Activated naive CD4-positive, alpha-beta T cell treated with anti-CD3 and anti-CD28 coated beads, Interleukin-2, amount 50 U/mL, for 16 hours (primary cell): ENCODE results near the gene PGD.
"Not testable (repeated sequence)": the region's sequence is repeated elsewhere in the genome, so short reads cannot be mapped to it uniquely, and the experiment has no call there.

Experiments
- DNase-seq: peaks from one replicate; pipeline ENCODE4 v3.0.0-alpha.2; 2020

Gene PGD

GRCh38 chr1:10400013-10400412 lies 1.1 kb downstream of the PGD start:
- DNase-seq = no peak

GRCh38 chr1:10401281-10401680 lies 2.4 kb downstream of the PGD start:
- DNase-seq = no peak

GRCh38 chr1:10402729-10403274 lies 3.9 kb downstream of the PGD start:
- no peak for DNase-seq

GRCh38 chr1:10407201-10407600 lies 8.3 kb downstream of the PGD start:
- DNase-seq = no peak

GRCh38 chr1:10415211-10415930 lies 16.5 kb downstream of the PGD start:
- no peak for DNase-seq

- not testable (repeated sequence) for DNase-seq
These were observed 17.1 kb downstream of the PGD start for GRCh38 chr1:10415967-10416366.

GRCh38 chr1:10418741-10419140 lies 19.9 kb downstream of the PGD start:
- not testable (repeated sequence) for DNase-seq

- DNase-seq = no peak
These were observed 20.5 kb downstream of the PGD start for GRCh38 chr1:10419351-10419750.

GRCh38 chr1:10421637-10422036 lies 22.8 kb downstream of the PGD start:
- no peak for DNase-seq

GRCh38 chr1:10424034-10424433 lies 25.2 kb downstream of the PGD start:
- DNase-seq = no peak

- DNase-seq = no peak
These were observed 25.8 kb downstream of the PGD start for GRCh38 chr1:10424651-10425050.

- DNase-seq = not testable (repeated sequence)
These were observed 27.1 kb downstream of the PGD start for GRCh38 chr1:10425826-10426534.

GRCh38 chr1:10426535-10426848 lies 27.6 kb downstream of the PGD start:
- not testable (repeated sequence) for DNase-seq

- no peak for DNase-seq
These were observed 30.1 kb downstream of the PGD start for GRCh38 chr1:10428984-10429383.

- DNase-seq = no peak
These were observed 31.0 kb downstream of the PGD start for GRCh38 chr1:10429868-10430215.

GRCh38 chr1:10430216-10431069 lies 31.6 kb downstream of the PGD start, which contains the start of gene CENPS:
CENPS (plus strand) TSS chr1:10430433; CDS start chr1:10430518, 85 bp downstream.
- peak; percentile 90 for DNase-seq

GRCh38 chr1:10431070-10431730 lies 32.3 kb downstream of the PGD start:
- no peak for DNase-seq

GRCh38 chr1:10432910-10433700 lies 34.2 kb downstream of the PGD start:
- no peak for DNase-seq

GRCh38 chr1:10433790-10434189 lies 34.9 kb downstream of the PGD start:
- no peak for DNase-seq

GRCh38 chr1:10434590-10434989 lies 35.7 kb downstream of the PGD start:
- DNase-seq = no peak

- no peak for DNase-seq
These were observed 38.2 kb downstream of the PGD start for GRCh38 chr1:10437052-10437451.

GRCh38 chr1:10438677-10439163 lies 39.9 kb downstream of the PGD start:
- no peak for DNase-seq
